Stimulated activated CD4-positive, alpha-beta T cell treated with anti-CD3 and anti-CD28 coated beads, Interleukin-15, amount 100 ng/mL, for 24 hours (primary cell): ENCODE measurements around the gene GPX2.

ENCODE experiments used
- DNase-seq: peaks from one replicate; pipeline ENCODE4 v3.0.0-alpha.2; 2020

GPX2 gene

GRCh38 chr14:64942531-64943111, at the start of gene GPX2:
TSS of gene GPX2 (minus strand) at chr14:64942745. CDS start at chr14:64942726, 19 bp downstream.
- DNase-seq, result no peak

- DNase-seq, result no peak
These were observed 48.4 kb upstream of the GPX2 start for GRCh38 chr14:64990939-64991338.

GRCh38 chr14:64990296-64990695, 47.8 kb upstream of the GPX2 start:
- DNase-seq, result no peak

GRCh38 chr14:64987438-64987767, 44.9 kb upstream of the GPX2 start:
- DNase-seq, result no peak

- peak; percentile 95 for DNase-seq
These were observed 44.3 kb upstream of the GPX2 start, which contains the start of gene FNTB for GRCh38 chr14:64986648-64987437. TSS of gene FNTB (plus strand) at chr14:64986895. CDS start at chr14:64986954, 59 bp downstream.

- peak; percentile 35 for DNase-seq
These were observed 41.1 kb upstream of the GPX2 start for GRCh38 chr14:64983439-64984310.

- no peak for DNase-seq
These were observed 37.0 kb upstream of the GPX2 start for GRCh38 chr14:64979336-64980074.

GRCh38 chr14:64974563-64974962, 32.0 kb upstream of the GPX2 start:
- DNase-seq, result no peak

- no peak for DNase-seq
These were observed 31.3 kb upstream of the GPX2 start for GRCh38 chr14:64973826-64974225.

- no peak for DNase-seq
These were observed 30.5 kb upstream of the GPX2 start for GRCh38 chr14:64973026-64973442.

- peak; percentile 53 for DNase-seq
These were observed 29.6 kb upstream of the GPX2 start, which contains the start of gene RAB15 for GRCh38 chr14:64971943-64972791. TSS of gene RAB15 (minus strand) at chr14:64972336. CDS start at chr14:64972076, 260 bp downstream.

- no peak for DNase-seq
These were observed 29.0 kb upstream of the GPX2 start for GRCh38 chr14:64971491-64971942.

- no peak for DNase-seq
These were observed 28.4 kb upstream of the GPX2 start for GRCh38 chr14:64970776-64971477.

GRCh38 chr14:64970041-64970440, 27.5 kb upstream of the GPX2 start:
- DNase-seq, result no peak

GRCh38 chr14:64968651-64969050, 26.1 kb upstream of the GPX2 start:
- DNase-seq, result no peak

- DNase-seq, result no peak
These were observed 25.6 kb upstream of the GPX2 start for GRCh38 chr14:64968167-64968566.

- no peak for DNase-seq
These were observed 24.4 kb upstream of the GPX2 start for GRCh38 chr14:64966976-64967375.

GRCh38 chr14:64965356-64966000, 22.9 kb upstream of the GPX2 start:
- no peak for DNase-seq

GRCh38 chr14:64963611-64964010, 21.1 kb upstream of the GPX2 start:
- DNase-seq, result no peak

GRCh38 chr14:64960762-64961276, 18.3 kb upstream of the GPX2 start:
- DNase-seq, result no peak
